Measurements from ENCODE around the gene ZGPAT. TPM values are rescaled to one million over a fixed set of nuclear protein-coding genes. Genes with fewer than 3 reads are reported as not detected.

Gene ZGPAT
- total and polyA plus RNA-seq, 2 of the 8 experiments (the other 6 are each of a cell fraction or from before 2014, with no cell fraction given) = 14.5 to 21.4 TPM

DNA sequence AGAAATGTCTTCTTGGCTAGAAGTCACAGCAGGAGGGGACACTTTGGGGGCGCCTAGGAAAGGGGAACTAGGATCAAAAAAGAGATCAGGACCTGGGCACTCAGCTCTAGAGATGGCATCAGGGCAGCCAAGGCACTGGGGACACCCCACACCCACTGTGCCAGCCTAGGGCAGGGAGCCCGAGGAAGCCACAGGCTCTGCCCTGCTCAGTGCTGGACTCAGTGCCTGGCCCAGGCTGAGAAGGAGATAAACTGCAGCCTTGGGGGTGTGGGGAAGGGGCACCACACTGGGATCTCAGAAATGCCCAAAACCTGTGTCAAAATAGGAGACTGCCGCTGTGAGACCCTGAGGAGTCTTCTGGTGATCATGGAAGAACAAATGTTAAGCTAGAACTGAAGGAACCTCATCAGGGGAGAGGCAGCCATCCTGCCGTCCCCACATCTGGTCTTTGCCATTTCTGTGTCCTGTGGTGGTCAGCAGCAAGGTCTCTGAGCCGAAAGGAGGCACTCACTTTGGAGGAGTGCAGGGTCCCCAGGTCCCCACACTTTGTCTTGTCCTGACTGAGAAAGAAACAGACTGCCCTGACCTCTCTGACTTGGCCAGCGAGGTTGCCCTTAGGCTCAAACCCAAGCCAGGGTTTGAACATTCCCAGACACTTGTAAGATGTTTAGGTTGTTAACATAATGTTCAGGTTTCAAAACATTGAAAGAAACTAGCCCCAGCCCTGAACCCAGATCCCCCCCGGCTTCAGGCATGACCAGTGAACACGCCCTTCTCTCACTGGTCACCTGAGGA lies 2.4 kb upstream of the ZGPAT start:
- no peaks in the 10 kb centered on the region for H3K9me3 ChIP-seq (ENCODE audit: insufficient read depth in 2 of 2, low read depth in 1 of 2, low read length in 1 of 2)
- ChIA-PET CTCF (ENCODE audit: partially characterized antibody) (interaction anchor here (0.5 to 1.5 kb wide), 7 partner anchors 17 to 168 kb away, joined by 3 to 4 read pairs (median 3); no protein-coding TSS in a partner anchor), POLR2A (ENCODE audit: partially characterized antibody) (interaction anchor here (1.2 to 4.7 kb wide), 3 partner anchors 9 to 110 kb away, joined by 3 to 49 read pairs (median 3); partner anchors contain the start of genes LIME1 and TNFRSF6B)
- H3K4ac ChIP-seq (replicated peaks; ENCODE audit: insufficient read length, low read depth, low read length) = no peak overlapping the region
- H3K9ac ChIP-seq (replicated peaks in 1 of 4; ENCODE audit: extremely low read depth in 1 of 4, low read depth in 3 of 4, low read length in 3 of 4) = no peak overlapping the region
- H3K79me1 ChIP-seq (ENCODE audit: low read depth, low read length) = peaks cover 6% of the 10 kb centered on the region; the same call in 1 of the 2 replicates
- H3K14ac ChIP-seq (ENCODE audit: insufficient read length) = no peak overlapping the region
- H2BK15ac ChIP-seq (ENCODE audit: low read length) = no peak overlapping the region
- FAIRE-seq (no peak), DNase-seq (ENCODE audit: low read depth in 1 of 2, low spot score in 2 of 2) (no peak)
- H3K4me1 ChIP-seq (replicated peaks in 1 of 4; ENCODE audit: control insufficient read depth in 3 of 4, insufficient read depth in 4 of 4, low read length in 3 of 4) = peaks cover 0 to 11% (median 6%) of the 10 kb centered on the region in 4 experiments; a peak in 5 of 7 replicates
- H2BK5ac ChIP-seq (ENCODE audit: low read depth, low read length) = no peak overlapping the region
- no peak overlapping the region for H2AK5ac ChIP-seq (ENCODE audit: low read depth, low read length)
- H4K5ac ChIP-seq (ENCODE audit: insufficient read length, low read depth, low read length) = no peak overlapping the region
- H2BK120ac ChIP-seq (replicated peaks; ENCODE audit: low read depth, low read length) = no peak overlapping the region
- H3K4me2 ChIP-seq (ENCODE audit: insufficient read depth in 1 of 2, low read depth in 2 of 2, low read length in 2 of 2) = no peak overlapping the region
- H4K20me1 ChIP-seq (replicated peaks in 1 of 2; ENCODE audit: control insufficient read depth in 1 of 2, insufficient read depth in 2 of 2, low read length in 2 of 2) = peaks cover 8 to 17% of the 10 kb centered on the region in 2 experiments
- H3K23ac ChIP-seq (ENCODE audit: insufficient read length) = no peak overlapping the region
- no peak overlapping the region for H3K4me3 ChIP-seq (ENCODE audit: extremely low read depth in 1 of 4, insufficient read depth in 2 of 4, low read depth in 3 of 4, low read length in 4 of 4)
- no peak overlapping the region for H2BK12ac ChIP-seq (ENCODE audit: low read depth, low read length)
- peaks cover 3 to 18% (median 9%) of the 10 kb centered on the region in 4 experiments; a peak in 7 of 8 replicates for H3K36me3 ChIP-seq (ENCODE audit: control insufficient read depth in 2 of 4, insufficient read depth in 4 of 4, low read length in 3 of 4)
- H3K27ac ChIP-seq (ENCODE audit: low read depth, low read length) = no peak overlapping the region
- H3K27me3 ChIP-seq (replicated peaks in 1 of 4; ENCODE audit: control insufficient read depth in 3 of 4, extremely low read depth in 1 of 4, insufficient read depth in 3 of 4, low read length in 3 of 4) = no peaks in the 10 kb centered on the region
- 91% methylated on average over 8 of the region's 8 CpGs; no CpG with 5 or more reads in 1 of the 2 experiments for WGBS, 2 experiments (ENCODE audit: extremely low coverage in 1 of 2, insufficient coverage in 1 of 2, insufficient read length in 1 of 2, insufficient replicate concordance in 2 of 2, low coverage in 1 of 2, low lambda C conversion rate in 2 of 2, missing lambda C conversion rate in 1 of 2)
- H3K18ac ChIP-seq (ENCODE audit: extremely low read depth, low read length) = no peak overlapping the region
- peaks cover 0 to 32% of the 10 kb centered on the region in 2 experiments; a peak in 3 of 4 replicates for H3K79me2 ChIP-seq (ENCODE audit: control insufficient read depth in 1 of 2, insufficient read depth in 2 of 2, low read length in 2 of 2)
- no peak overlapping the region for H2BK20ac ChIP-seq (ENCODE audit: low read length)
- no peak overlapping the region for H4K91ac ChIP-seq (replicated peaks; ENCODE audit: insufficient read length, low read length)
- H3K23me2 ChIP-seq (ENCODE audit: low read depth, low read length) = peaks cover 5% of the 10 kb centered on the region; the same call in 1 of the 2 replicates
- H3K56ac ChIP-seq (replicated peaks; ENCODE audit: insufficient read length, low read depth, low read length) = no peak overlapping the region
- no peak overlapping the region for H4K8ac ChIP-seq (ENCODE audit: extremely low read depth, insufficient read depth, low read length)
- no peak overlapping the region for H2AFZ ChIP-seq (ENCODE audit: low read length)
- TF ChIP-seq CREB1 (IDR thresholded peaks at IDR 0.05) (no peak), RAD21 (IDR thresholded peaks at IDR 0.05 in 1 of 2, conservative IDR thresholded peaks at IDR 0.05 in 1 of 2; ENCODE audit: low read depth in 2 of 2, low read length in 2 of 2) (no peak), HDAC6 (IDR thresholded peaks at IDR 0.05; ENCODE audit: low read depth, low read length) (no peak), NANOG (IDR thresholded peaks at IDR 0.05; ENCODE audit: insufficient read depth, low read depth, low read length, poor library complexity, severe bottlenecking) (no peak), TAF1 (IDR thresholded peaks at IDR 0.05; ENCODE audit: low read depth, low read length) (no peak), TAF7 (optimal IDR thresholded peaks at IDR 0.05; ENCODE audit: borderline replicate concordance, low read depth, low read length) (no peak), TBP (IDR thresholded peaks at IDR 0.05; ENCODE audit: low read depth, low read length) (no peak), CHD1 (IDR thresholded peaks at IDR 0.05; ENCODE audit: low read depth, low read length) (no peak)
- TF ChIP-seq, protein P1, sequence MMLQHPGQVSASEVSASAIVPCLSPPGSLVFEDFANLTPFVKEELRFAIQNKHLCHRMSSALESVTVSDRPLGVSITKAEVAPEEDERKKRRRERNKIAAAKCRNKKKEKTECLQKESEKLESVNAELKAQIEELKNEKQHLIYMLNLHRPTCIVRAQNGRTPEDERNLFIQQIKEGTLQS (IDR thresholded peaks at IDR 0.05; ENCODE audit: insufficient read depth, low read depth, low read length) = no peak

All from H1 (cell line).